ENCODE data around the gene BAHCC1.

BAHCC1 gene

GRCh38 chr17:81452551-81452950, 57.3 kb downstream of the BAHCC1 start:
- DNase-seq = no peak
- Mint-ChIP-seq H3K4me3 (no peak overlapping the region), H3K36me3 (ENCODE audit: low read depth) (no peaks in the 10 kb centered on the region), H3K9me3 (no peaks in the 10 kb centered on the region), H3K27ac (no peak overlapping the region), H3K27me3 (peaks cover 3% of the 10 kb centered on the region), H3K4me1 (ENCODE audit: low read depth) (peaks cover 8% of the 10 kb centered on the region)

- no peak overlapping the region for H3K4me3 Mint-ChIP-seq
- no peak for DNase-seq
- H3K27ac Mint-ChIP-seq = no peak overlapping the region
- H3K9me3 Mint-ChIP-seq = no peaks in the 10 kb centered on the region
- no peaks in the 10 kb centered on the region for H3K36me3 Mint-ChIP-seq (ENCODE audit: low read depth)
- H3K27me3 Mint-ChIP-seq = peaks cover 3% of the 10 kb centered on the region
- peaks cover 8% of the 10 kb centered on the region for H3K4me1 Mint-ChIP-seq (ENCODE audit: low read depth)
Observed at GRCh38 chr17:81453076-81453475, 57.8 kb downstream of the BAHCC1 start.

GRCh38 chr17:81453712-81454111, 58.5 kb downstream of the BAHCC1 start:
- no peaks in the 10 kb centered on the region for H3K9me3 Mint-ChIP-seq
- H3K4me1 Mint-ChIP-seq (ENCODE audit: low read depth) = peaks cover 8% of the 10 kb centered on the region
- peak; percentile 39 for DNase-seq
- no peaks in the 10 kb centered on the region for H3K36me3 Mint-ChIP-seq (ENCODE audit: low read depth)
- peaks cover 3% of the 10 kb centered on the region for H3K27me3 Mint-ChIP-seq
- H3K4me3 Mint-ChIP-seq = no peak overlapping the region
- H3K27ac Mint-ChIP-seq = no peak overlapping the region

- Mint-ChIP-seq H3K4me1 (ENCODE audit: low read depth) (peaks cover 8% of the 10 kb centered on the region), H3K9me3 (no peaks in the 10 kb centered on the region), H3K4me3 (no peak overlapping the region), H3K36me3 (ENCODE audit: low read depth) (no peaks in the 10 kb centered on the region), H3K27me3 (peaks cover 3% of the 10 kb centered on the region), H3K27ac (no peak overlapping the region)
- no peak for DNase-seq
Observed at GRCh38 chr17:81454473-81454872, 59.2 kb downstream of the BAHCC1 start.

- no peak overlapping the region for H3K27ac Mint-ChIP-seq
- no peak overlapping the region for H3K4me3 Mint-ChIP-seq
- H3K27me3 Mint-ChIP-seq = peaks cover 3% of the 10 kb centered on the region
- H3K9me3 Mint-ChIP-seq = no peaks in the 10 kb centered on the region
- no peak for DNase-seq
- no peaks in the 10 kb centered on the region for H3K36me3 Mint-ChIP-seq (ENCODE audit: low read depth)
- H3K4me1 Mint-ChIP-seq (ENCODE audit: low read depth) = peaks cover 8% of the 10 kb centered on the region
Observed at GRCh38 chr17:81455387-81455786, 60.1 kb downstream of the BAHCC1 start.

GRCh38 chr17:81456091-81456490, 60.8 kb downstream of the BAHCC1 start:
- Mint-ChIP-seq H3K4me1 (ENCODE audit: low read depth) (peaks cover 8% of the 10 kb centered on the region), H3K27ac (no peak overlapping the region), H3K9me3 (no peaks in the 10 kb centered on the region)

GRCh38 chr17:81456798-81457197, 61.5 kb downstream of the BAHCC1 start:
- Mint-ChIP-seq H3K4me3 (no peak overlapping the region), H3K9me3 (no peaks in the 10 kb centered on the region), H3K27ac (no peak overlapping the region), H3K36me3 (ENCODE audit: low read depth) (no peaks in the 10 kb centered on the region), H3K4me1 (ENCODE audit: low read depth) (peaks cover 8% of the 10 kb centered on the region), H3K27me3 (peaks cover 3% of the 10 kb centered on the region)
- no peak for DNase-seq

More at GRCh38 chr17:81456091-81456490, 60.8 kb downstream of the BAHCC1 start:
- no peaks in the 10 kb centered on the region for H3K36me3 Mint-ChIP-seq (ENCODE audit: low read depth)
- DNase-seq = no peak
- H3K4me3 Mint-ChIP-seq = no peak overlapping the region
- H3K27me3 Mint-ChIP-seq = peaks cover 3% of the 10 kb centered on the region

- no peak for DNase-seq
- peaks cover 8% of the 10 kb centered on the region for H3K4me1 Mint-ChIP-seq (ENCODE audit: low read depth)
- no peak overlapping the region for H3K4me3 Mint-ChIP-seq
- H3K27ac Mint-ChIP-seq = no peak overlapping the region
- no peaks in the 10 kb centered on the region for H3K9me3 Mint-ChIP-seq
- no peaks in the 10 kb centered on the region for H3K36me3 Mint-ChIP-seq (ENCODE audit: low read depth)
- H3K27me3 Mint-ChIP-seq = peaks cover 3% of the 10 kb centered on the region
Observed at GRCh38 chr17:81457401-81457800, 62.1 kb downstream of the BAHCC1 start.

- H3K4me3 Mint-ChIP-seq = no peak overlapping the region
- no peaks in the 10 kb centered on the region for H3K36me3 Mint-ChIP-seq (ENCODE audit: low read depth)
- peaks cover 8% of the 10 kb centered on the region for H3K4me1 Mint-ChIP-seq (ENCODE audit: low read depth)
- H3K27ac Mint-ChIP-seq = no peak overlapping the region
- H3K9me3 Mint-ChIP-seq = no peaks in the 10 kb centered on the region
- peaks cover 3% of the 10 kb centered on the region for H3K27me3 Mint-ChIP-seq
- DNase-seq = no peak
Observed at GRCh38 chr17:81457917-81458555, 62.8 kb downstream of the BAHCC1 start.

GRCh38 chr17:81458628-81459027, 63.4 kb downstream of the BAHCC1 start:
- H3K27ac Mint-ChIP-seq = no peak overlapping the region
- H3K9me3 Mint-ChIP-seq = no peaks in the 10 kb centered on the region
- H3K4me1 Mint-ChIP-seq (ENCODE audit: low read depth) = peaks cover 3% of the 10 kb centered on the region
- no peak overlapping the region for H3K4me3 Mint-ChIP-seq
- no peak for DNase-seq
- no peaks in the 10 kb centered on the region for H3K36me3 Mint-ChIP-seq (ENCODE audit: low read depth)
- H3K27me3 Mint-ChIP-seq = peaks cover 3% of the 10 kb centered on the region

- Mint-ChIP-seq H3K27me3 (peaks cover 3% of the 10 kb centered on the region), H3K4me3 (no peak overlapping the region), H3K9me3 (no peaks in the 10 kb centered on the region), H3K36me3 (ENCODE audit: low read depth) (no peaks in the 10 kb centered on the region), H3K27ac (no peak overlapping the region), H3K4me1 (ENCODE audit: low read depth) (no peaks in the 10 kb centered on the region)
- DNase-seq = no peak
Observed at GRCh38 chr17:81459224-81459623, 64.0 kb downstream of the BAHCC1 start.

GRCh38 chr17:81459864-81460263, 64.6 kb downstream of the BAHCC1 start:
- Mint-ChIP-seq H3K4me1 (ENCODE audit: low read depth) (no peaks in the 10 kb centered on the region), H3K9me3 (no peaks in the 10 kb centered on the region), H3K27me3 (peaks cover 3% of the 10 kb centered on the region), H3K4me3 (no peak overlapping the region), H3K27ac (no peak overlapping the region), H3K36me3 (ENCODE audit: low read depth) (no peaks in the 10 kb centered on the region)
- no peak for DNase-seq

- Mint-ChIP-seq H3K27ac (no peak overlapping the region), H3K4me1 (ENCODE audit: low read depth) (no peaks in the 10 kb centered on the region), H3K9me3 (no peaks in the 10 kb centered on the region), H3K36me3 (ENCODE audit: low read depth) (no peaks in the 10 kb centered on the region), H3K27me3 (peaks cover under 1% of the 10 kb centered on the region), H3K4me3 (no peak overlapping the region)
- no peak for DNase-seq
Observed at GRCh38 chr17:81460856-81461460, 65.7 kb downstream of the BAHCC1 start.

GRCh38 chr17:81461607-81462500, 66.6 kb downstream of the BAHCC1 start:
- DNase-seq = no peak
- H3K9me3 Mint-ChIP-seq = no peaks in the 10 kb centered on the region
- no peak overlapping the region for H3K27ac Mint-ChIP-seq
- H3K36me3 Mint-ChIP-seq (ENCODE audit: low read depth) = no peaks in the 10 kb centered on the region
- H3K4me3 Mint-ChIP-seq = no peak overlapping the region
- H3K4me1 Mint-ChIP-seq (ENCODE audit: low read depth) = no peaks in the 10 kb centered on the region
- no peaks in the 10 kb centered on the region for H3K27me3 Mint-ChIP-seq
